Endothelial cell of umbilical vein (primary cell): ENCODE measurements around the gene C14orf93.

Experiments
- CTCF ChIP-seq, 2 donors: IDR thresholded peaks; 1 replicate in 1 of 2; 2 replicates in 1 of 2; pipeline ENCODE4 v1.5.1; 2011; ENCODE audit warnings: low read length in 2 of 2, mild to moderate bottlenecking in 2 of 2, moderate library complexity in 2 of 2, control low read depth in 1 of 2, inconsistent platforms in 1 of 2, low read depth in 1 of 2; ENCODE audit not compliant: insufficient read depth in 1 of 2; ENCODE audit errors: extremely low read depth in 1 of 2
- EZH2 ChIP-seq: IDR thresholded peaks from 2 replicates; pipeline ENCODE4 v1.6.1; 2012; ENCODE audit warnings: borderline replicate concordance, low read depth, mild to moderate bottlenecking, moderate library complexity, low read length, inconsistent platforms; ENCODE audit not compliant: severe bottlenecking
- FOS ChIP-seq: IDR thresholded peaks from 2 replicates; pipeline ENCODE4 v1.6.1; 2011; ENCODE audit warnings: mild to moderate bottlenecking, low read length, moderate library complexity, borderline replicate concordance; ENCODE audit not compliant: insufficient read depth
- JUN ChIP-seq: IDR thresholded peaks from 2 replicates; pipeline ENCODE4 v1.6.1; 2011; ENCODE audit warnings: borderline replicate concordance, low read depth; ENCODE audit not compliant: insufficient read length, insufficient read depth
- MAX ChIP-seq: IDR thresholded peaks from 2 replicates; pipeline ENCODE4 v1.6.1; 2011; ENCODE audit not compliant: insufficient read depth, insufficient read length
- MYC ChIP-seq: IDR thresholded peaks from one replicate; pipeline ENCODE4 v1.6.1; 2011; ENCODE audit warnings: mild to moderate bottlenecking, low read depth, low read length
- POLR2A ChIP-seq: IDR thresholded peaks from 2 replicates; pipeline ENCODE4 v1.6.1; 2012; ENCODE audit warnings: low read depth, mild to moderate bottlenecking, control low read depth, low read length
- POLR2AphosphoS5 ChIP-seq: IDR thresholded peaks from 2 replicates; pipeline ENCODE4 v1.6.1; 2012; ENCODE audit warnings: low read depth, mild to moderate bottlenecking, control low read depth, low read length, moderate library complexity; ENCODE audit not compliant: insufficient read depth

- TF ChIP-seq MAX = no peak
- TF ChIP-seq POLR2AphosphoS5 = no peak
- TF ChIP-seq MYC = no peak
- TF ChIP-seq POLR2A = no peak
- no peak for TF ChIP-seq EZH2
- TF ChIP-seq CTCF (IDR thresholded peaks at IDR 0.05; ENCODE audit: extremely low read depth in 1 of 2, insufficient read depth in 1 of 2, low read depth in 1 of 2, low read length in 2 of 2) = no peak
- no peak for TF ChIP-seq JUN
- no peak for TF ChIP-seq FOS
These were observed 432 bp downstream of the C14orf93 start for GRCh38 chr14:23009483-23009938.
